ENCODE data around the gene HMCN1.

The HMCN1 gene

GRCh38 chr1:186082235-186082937 lies 348.2 kb downstream of the HMCN1 start:
- Histone ChIP-seq H3K9me2 (replicated peaks; ENCODE audit: control insufficient read depth, low read length) (no peaks in the 10 kb centered on the region), H4K20me1 (ENCODE audit: control insufficient read depth, insufficient read depth, low read depth, low read length) (no peaks in the 10 kb centered on the region), H3F3A (ENCODE audit: control insufficient read depth, insufficient read depth) (0 out of 2 replicates have a peak, but pooled peaks cover 3% of the 10 kb centered on the region), H3K27me3 (ENCODE audit: control insufficient read depth, low read length) (no peaks in the 10 kb centered on the region), H3K79me2 (ENCODE audit: control insufficient read depth, low read length) (no peaks in the 10 kb centered on the region), H3K4me1 (ENCODE audit: control insufficient read depth, low read length) (peaks cover 6% of the 10 kb centered on the region), H3K9me3 (ENCODE audit: control insufficient read depth, insufficient read depth, low read length) (no peaks in the 10 kb centered on the region), H3K36me3 (ENCODE audit: control insufficient read depth, low read length) (no peaks in the 10 kb centered on the region), H3K4me2 (ENCODE audit: low read length) (peak overlapping the region; percentile 57), H3K27ac (ENCODE audit: low read depth, low read length) (no peak overlapping the region), H3K4me3 (ENCODE audit: low read length) (peak overlapping the region; percentile 32; the same call in 1 of the 2 replicates)
- TF ChIP-seq, protein P1, sequence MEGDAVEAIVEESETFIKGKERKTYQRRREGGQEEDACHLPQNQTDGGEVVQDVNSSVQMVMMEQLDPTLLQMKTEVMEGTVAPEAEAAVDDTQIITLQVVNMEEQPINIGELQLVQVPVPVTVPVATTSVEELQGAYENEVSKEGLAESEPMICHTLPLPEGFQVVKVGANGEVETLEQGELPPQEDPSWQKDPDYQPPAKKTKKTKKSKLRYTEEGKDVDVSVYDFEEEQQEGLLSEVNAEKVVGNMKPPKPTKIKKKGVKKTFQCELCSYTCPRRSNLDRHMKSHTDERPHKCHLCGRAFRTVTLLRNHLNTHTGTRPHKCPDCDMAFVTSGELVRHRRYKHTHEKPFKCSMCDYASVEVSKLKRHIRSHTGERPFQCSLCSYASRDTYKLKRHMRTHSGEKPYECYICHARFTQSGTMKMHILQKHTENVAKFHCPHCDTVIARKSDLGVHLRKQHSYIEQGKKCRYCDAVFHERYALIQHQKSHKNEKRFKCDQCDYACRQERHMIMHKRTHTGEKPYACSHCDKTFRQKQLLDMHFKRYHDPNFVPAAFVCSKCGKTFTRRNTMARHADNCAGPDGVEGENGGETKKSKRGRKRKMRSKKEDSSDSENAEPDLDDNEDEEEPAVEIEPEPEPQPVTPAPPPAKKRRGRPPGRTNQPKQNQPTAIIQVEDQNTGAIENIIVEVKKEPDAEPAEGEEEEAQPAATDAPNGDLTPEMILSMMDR (IDR thresholded peaks at IDR 0.05; ENCODE audit: low read depth, low read length, poor library complexity, severe bottlenecking) = no peak
- no peak for TF ChIP-seq EZH2phosphoT487 (IDR thresholded peaks at IDR 0.05; ENCODE audit: borderline replicate concordance, low read length)

DNA sequence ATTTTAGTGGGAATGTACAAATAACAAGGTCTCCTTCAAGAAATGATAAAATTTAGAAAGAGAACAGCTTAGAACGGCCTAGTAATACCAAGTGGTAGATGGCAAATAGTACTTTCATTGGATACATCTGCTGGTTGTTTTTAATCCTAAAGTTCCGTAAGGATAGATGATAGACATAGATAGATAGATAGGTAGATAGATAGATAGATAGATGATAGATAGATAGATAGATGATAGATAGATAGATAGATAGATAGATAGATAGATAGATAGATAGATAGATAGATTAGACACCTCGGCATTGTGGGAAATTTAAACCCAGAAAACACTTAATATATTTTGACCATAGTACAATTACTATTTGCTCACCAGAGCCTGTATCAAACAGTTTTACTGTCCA lies 352.4 kb downstream of the HMCN1 start:
- TF ChIP-seq EZH2phosphoT487 (IDR thresholded peaks at IDR 0.05; ENCODE audit: borderline replicate concordance, low read length) = no peak
- TF ChIP-seq, protein P1 (IDR thresholded peaks at IDR 0.05; ENCODE audit: low read depth, low read length, poor library complexity, severe bottlenecking) = no peak
- Histone ChIP-seq H3K4me3 (ENCODE audit: low read length) (no peak overlapping the region), H3K79me2 (ENCODE audit: control insufficient read depth, low read length) (no peaks in the 10 kb centered on the region)

DNA sequence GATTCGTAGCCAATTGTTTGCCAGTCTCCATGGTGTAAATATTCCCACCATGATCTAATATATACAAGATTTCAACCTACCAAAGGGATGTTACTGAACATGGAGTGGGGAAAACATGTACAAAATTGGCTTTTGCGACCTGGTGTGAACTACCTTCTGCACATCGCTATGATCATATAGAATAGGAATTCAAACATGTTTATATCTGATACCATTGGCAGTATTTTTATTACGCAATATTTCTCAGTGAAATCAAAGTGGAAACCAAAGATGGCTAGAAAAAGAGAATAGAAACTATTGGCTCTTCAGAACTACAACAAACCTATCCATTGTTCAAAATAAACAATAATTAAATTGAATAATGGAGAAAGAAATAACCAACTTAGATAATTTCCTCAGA lies 355.7 kb downstream of the HMCN1 start:
- Histone ChIP-seq H3F3A (ENCODE audit: control insufficient read depth, insufficient read depth) (no peaks in the 10 kb centered on the region), H3K27me3 (ENCODE audit: control insufficient read depth, low read length) (no peaks in the 10 kb centered on the region), H3K27ac (ENCODE audit: low read depth, low read length) (no peak overlapping the region), H4K20me1 (ENCODE audit: control insufficient read depth, insufficient read depth, low read depth, low read length) (no peaks in the 10 kb centered on the region), H3K9me3 (ENCODE audit: control insufficient read depth, insufficient read depth, low read length) (no peaks in the 10 kb centered on the region), H3K79me2 (ENCODE audit: control insufficient read depth, low read length) (no peaks in the 10 kb centered on the region), H3K4me1 (ENCODE audit: control insufficient read depth, low read length) (no peaks in the 10 kb centered on the region), H3K4me3 (ENCODE audit: low read length) (no peak overlapping the region), H3K36me3 (ENCODE audit: control insufficient read depth, low read length) (no peaks in the 10 kb centered on the region), H3K9me2 (replicated peaks; ENCODE audit: control insufficient read depth, low read length) (no peaks in the 10 kb centered on the region), H3K4me2 (ENCODE audit: low read length) (no peak overlapping the region)
- TF ChIP-seq EZH2phosphoT487 (IDR thresholded peaks at IDR 0.05; ENCODE audit: borderline replicate concordance, low read length) = no peak
- TF ChIP-seq, protein P1 (IDR thresholded peaks at IDR 0.05; ENCODE audit: low read depth, low read length, poor library complexity, severe bottlenecking) = no peak

More for the DNA sequence above, 352.4 kb downstream of the HMCN1 start:
- Histone ChIP-seq H3K36me3 (ENCODE audit: control insufficient read depth, low read length) (no peaks in the 10 kb centered on the region), H3K27me3 (ENCODE audit: control insufficient read depth, low read length) (no peaks in the 10 kb centered on the region), H4K20me1 (ENCODE audit: control insufficient read depth, insufficient read depth, low read depth, low read length) (no peaks in the 10 kb centered on the region), H3K27ac (ENCODE audit: low read depth, low read length) (no peak overlapping the region), H3K9me3 (ENCODE audit: control insufficient read depth, insufficient read depth, low read length) (no peaks in the 10 kb centered on the region), H3K4me2 (ENCODE audit: low read length) (no peak overlapping the region), H3K4me1 (ENCODE audit: control insufficient read depth, low read length) (peaks cover 6% of the 10 kb centered on the region), H3F3A (ENCODE audit: control insufficient read depth, insufficient read depth) (0 out of 2 replicates have a peak, but pooled peaks cover 3% of the 10 kb centered on the region), H3K9me2 (replicated peaks; ENCODE audit: control insufficient read depth, low read length) (no peaks in the 10 kb centered on the region)

Data from DOHH2 (cell line).